Cardiac fibroblast (primary cell): ENCODE results near the gene PEPD.

Experiments
- DNase-seq, 2 donors: peaks; one replicate each; pipeline versions ENCODE4 v3.0.0 to v3.0.0-alpha.2; 2010; ENCODE audit warnings: low read depth in 2 of 2
- H3K4me3 ChIP-seq, 2 donors: replicated peaks in 1 of 2; 1 replicate in 1 of 2; 2 replicates in 1 of 2; pipeline ENCODE4 v1.5.1; 2011; ENCODE audit warnings: low read depth in 2 of 2, low read length in 2 of 2, mild to moderate bottlenecking in 2 of 2, moderate library complexity in 1 of 2
- TF ChIP-seq, protein P1 (sequence below): IDR thresholded peaks from one replicate; pipeline ENCODE4 v1.5.1; 2011; ENCODE audit warnings: low read depth, mild to moderate bottlenecking, low read length, inconsistent platforms

Gene PEPD

DNA sequence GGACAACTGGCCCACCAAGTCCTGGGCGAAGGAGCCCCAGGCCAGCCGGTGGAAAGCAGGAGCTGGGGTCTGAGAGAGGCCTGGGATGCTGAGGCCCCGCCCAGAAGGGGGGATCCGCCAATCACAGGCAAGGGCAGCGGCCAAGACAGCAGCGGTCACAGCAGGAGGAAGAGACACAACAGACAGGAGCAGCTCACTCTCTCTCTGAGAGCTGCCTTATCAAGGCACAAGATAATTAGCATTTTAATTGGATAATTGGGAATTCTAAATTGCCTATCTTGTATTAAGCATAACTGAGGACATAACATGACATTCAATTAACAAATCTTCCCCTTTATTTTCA is 101.8 kb downstream of the PEPD start:
- no peak overlapping the region for H3K4me3 ChIP-seq
- no peak for DNase-seq
- TF ChIP-seq, protein P1, sequence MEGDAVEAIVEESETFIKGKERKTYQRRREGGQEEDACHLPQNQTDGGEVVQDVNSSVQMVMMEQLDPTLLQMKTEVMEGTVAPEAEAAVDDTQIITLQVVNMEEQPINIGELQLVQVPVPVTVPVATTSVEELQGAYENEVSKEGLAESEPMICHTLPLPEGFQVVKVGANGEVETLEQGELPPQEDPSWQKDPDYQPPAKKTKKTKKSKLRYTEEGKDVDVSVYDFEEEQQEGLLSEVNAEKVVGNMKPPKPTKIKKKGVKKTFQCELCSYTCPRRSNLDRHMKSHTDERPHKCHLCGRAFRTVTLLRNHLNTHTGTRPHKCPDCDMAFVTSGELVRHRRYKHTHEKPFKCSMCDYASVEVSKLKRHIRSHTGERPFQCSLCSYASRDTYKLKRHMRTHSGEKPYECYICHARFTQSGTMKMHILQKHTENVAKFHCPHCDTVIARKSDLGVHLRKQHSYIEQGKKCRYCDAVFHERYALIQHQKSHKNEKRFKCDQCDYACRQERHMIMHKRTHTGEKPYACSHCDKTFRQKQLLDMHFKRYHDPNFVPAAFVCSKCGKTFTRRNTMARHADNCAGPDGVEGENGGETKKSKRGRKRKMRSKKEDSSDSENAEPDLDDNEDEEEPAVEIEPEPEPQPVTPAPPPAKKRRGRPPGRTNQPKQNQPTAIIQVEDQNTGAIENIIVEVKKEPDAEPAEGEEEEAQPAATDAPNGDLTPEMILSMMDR, result no peak

DNA sequence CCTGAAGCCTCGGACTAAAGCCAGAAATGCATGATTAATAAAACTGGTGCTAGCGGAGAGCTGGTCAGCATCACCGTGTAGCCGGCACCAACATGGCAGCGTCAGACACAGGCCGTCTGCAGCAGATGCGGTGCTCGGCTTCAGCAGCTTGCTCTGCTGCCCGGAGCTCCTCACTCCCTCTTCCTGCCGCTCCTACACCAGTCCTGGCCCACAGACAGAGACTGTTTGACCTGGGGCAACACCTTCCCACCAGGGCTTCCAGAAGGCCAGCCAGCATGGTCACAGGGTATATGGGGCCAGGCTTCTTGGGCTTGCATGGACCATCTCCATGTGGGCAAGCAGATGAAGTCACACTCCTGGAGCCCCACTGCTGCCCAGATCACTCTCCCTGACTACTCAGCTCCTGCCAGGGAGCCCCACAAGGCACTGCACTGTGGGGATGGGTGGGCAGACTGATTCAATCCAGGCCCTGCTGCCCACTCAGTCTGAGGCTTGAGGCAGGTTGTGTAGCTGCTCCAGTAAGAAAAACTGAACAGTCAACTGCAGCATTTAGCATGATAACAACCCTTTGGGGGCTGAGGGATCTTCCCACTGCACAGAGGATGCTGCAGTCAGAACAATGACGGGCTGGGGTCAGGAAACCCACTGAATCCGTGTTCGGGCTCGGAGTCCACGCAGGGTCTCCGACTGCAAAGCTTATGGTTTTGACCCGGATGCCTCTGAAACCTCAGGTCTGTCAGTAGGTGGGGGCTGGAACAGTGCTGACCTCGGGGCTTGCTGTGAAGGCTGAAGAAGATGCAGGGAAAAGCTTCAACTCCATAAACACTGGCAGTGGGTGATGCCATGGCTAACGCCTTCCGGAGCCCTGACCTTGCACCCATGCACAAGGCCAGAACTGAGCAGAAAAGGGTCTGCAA is 102.5 kb downstream of the PEPD start:
- no peak for DNase-seq
- H3K4me3 ChIP-seq, result no peak overlapping the region
- TF ChIP-seq, protein P1, result no peak

DNA sequence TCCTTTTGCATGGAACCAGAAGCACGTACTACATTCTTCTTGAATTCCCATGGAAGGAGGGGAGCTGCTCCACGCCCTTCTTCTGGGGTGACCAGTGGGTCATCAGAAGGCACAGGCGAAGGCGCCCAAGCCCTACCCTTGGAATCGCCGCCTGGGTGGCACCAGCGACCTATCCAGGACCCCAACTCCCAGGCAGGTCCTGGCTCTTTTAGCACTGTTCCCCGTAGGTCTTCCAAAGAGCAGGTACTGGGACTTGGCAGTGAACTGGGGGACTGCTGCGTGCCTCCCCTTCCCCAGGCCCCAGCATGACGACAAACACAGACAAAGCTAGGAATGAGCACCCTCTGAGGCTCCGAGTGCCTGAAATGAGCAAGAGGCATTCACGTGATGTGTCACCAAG is 103.1 kb downstream of the PEPD start:
- H3K4me3 ChIP-seq, result no peak overlapping the region
- TF ChIP-seq, protein P1, result no peak
- no peak for DNase-seq

DNA sequence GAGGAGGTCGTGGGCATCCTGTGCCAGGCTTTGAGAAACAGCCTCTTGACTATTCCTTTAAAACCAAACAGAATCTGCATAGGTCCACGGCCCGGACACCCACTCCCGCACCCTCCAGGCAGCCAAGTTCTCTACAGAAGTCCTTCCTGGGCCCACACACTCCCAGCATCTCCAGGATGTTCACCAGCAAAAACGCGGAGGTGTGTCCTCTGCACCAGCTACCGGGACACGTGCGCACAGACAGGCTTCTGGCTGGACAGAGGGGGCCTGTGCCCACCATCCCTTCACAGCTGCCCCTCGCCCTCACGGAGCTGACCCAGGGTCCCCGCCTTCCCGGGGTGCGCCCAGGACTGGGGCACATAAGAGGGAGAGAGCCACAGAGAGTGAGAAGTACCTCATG is 103.8 kb downstream of the PEPD start:
- TF ChIP-seq, protein P1, result no peak
- no peak for DNase-seq
- H3K4me3 ChIP-seq, result no peak overlapping the region

DNA sequence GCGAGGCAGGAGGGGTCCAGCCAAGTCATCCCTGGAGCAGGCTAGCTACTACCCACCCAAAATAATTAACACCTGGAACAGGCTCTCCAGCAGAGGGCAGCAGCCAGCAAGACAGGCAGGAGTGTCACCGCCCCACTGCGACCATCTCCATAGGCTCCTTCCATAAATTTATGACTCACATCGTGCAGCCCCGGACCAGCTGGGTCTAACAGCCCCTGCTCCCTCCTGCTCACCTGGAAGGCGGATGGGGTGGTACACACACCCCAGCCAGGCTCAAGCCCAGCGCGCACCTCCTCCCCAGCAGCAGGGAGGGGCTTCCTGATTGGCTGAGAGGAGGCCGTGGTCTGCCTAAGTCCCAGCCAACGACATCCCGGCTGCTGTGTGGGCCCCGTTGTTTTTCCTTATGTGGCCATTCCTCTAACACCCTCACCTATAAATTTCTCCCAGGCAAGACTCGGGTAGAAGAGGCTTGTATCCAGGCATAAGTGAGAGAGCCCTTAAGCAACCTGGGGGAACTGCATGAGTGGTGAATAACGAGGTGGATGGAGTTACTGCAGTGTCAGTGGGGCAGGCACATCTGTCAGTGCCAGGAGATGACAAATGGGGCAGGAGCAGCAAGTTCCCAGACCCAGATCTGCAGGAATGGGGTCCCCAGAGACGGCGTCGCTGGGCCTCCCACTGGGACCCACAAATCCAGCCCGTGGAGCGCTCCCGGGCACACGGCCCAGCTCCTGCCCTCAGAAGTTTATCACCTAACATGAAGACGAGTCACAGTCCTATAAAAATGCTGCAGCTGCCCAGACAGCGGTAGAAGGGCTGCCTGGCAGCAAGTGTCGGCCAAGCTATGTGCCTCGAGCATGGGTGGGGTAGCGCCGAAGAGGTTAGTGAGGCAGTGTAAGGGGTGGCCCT is 105.0 kb downstream of the PEPD start:
- no peak overlapping the region for H3K4me3 ChIP-seq
- peak; percentile 71 to 72 for DNase-seq
- TF ChIP-seq, protein P1, result peak; percentile 74

DNA sequence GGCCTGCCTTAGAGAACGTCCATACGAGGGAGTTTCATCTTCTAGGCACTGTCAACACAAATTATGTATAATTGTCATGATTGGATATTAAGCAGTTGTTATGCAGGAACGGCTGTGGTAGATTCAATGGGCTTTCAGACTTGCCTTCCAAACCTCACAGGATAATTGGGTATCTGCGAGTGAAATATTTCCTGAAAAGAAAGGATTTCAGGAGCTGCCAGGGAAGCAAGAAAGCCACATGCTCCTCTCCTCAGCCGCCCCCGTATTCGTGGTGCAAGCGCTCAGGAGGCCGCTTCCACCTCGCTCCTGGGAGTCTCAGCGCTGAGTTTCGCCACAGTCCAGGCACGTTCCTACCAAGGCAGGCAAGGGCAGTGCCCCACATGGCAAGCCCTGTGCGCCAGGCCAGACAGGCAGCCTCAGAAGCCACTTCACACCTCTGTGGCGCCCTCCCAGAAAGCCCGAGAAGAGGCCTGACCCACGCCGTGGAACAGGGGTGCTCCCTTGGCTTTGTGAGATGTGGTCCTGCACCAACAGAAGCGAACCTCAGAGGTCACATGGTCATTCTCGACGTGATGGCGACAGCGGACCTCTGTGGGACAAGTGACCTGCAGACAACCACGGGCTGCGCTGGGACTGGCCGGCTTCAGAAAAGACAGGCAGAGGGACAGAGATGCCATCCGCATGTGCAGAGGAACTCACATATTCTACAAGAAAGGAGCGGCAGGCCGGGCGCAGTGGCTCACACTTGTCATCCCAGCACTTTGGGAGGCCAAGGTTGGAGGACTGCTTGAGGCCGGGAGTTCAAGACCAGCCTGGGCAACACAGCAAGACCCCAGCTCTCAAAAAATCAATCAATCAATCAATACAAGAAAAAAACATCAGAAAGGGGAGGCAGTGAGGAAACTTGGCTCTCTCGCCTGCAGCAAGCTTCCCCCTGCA is 106.7 kb downstream of the PEPD start:
- DNase-seq, result no peak
- H3K4me3 ChIP-seq, result no peak overlapping the region
- TF ChIP-seq, protein P1, result no peak
